CD4-positive, CD25-positive, alpha-beta regulatory T cell (primary cell): ENCODE measurements around the gene TGM3. TPM values are rescaled to one million over a fixed set of nuclear protein-coding genes. Genes with fewer than 3 reads are reported as not detected.
A peak's percentile ranks its signal among the peaks of the same experiment; 100 is the strongest.

Experiments used
- ATAC-seq, 2 donors: fragments of 150-1000 bp; cut with Tn5 transposase; one replicate each; pipeline ENCODE4 v1.10.0; 2021; ENCODE audit warnings: low read depth in 2 of 2, moderate number of reproducible peaks in 2 of 2, moderate library complexity in 1 of 2
- DNase-seq, 3 donors: peaks; one replicate each; pipeline versions ENCODE4 v3.0.0 to v3.0.0-alpha.2; 2012 to 2022; ENCODE audit warnings: mixed read lengths in 1 of 3
- H3K27ac ChIP-seq: one replicate; pipeline ENCODE4 v1.7.0; 2013; ENCODE audit warnings: mild to moderate bottlenecking, low read length; ENCODE audit not compliant: insufficient read depth, poor library complexity, severe bottlenecking
- H3K27me3 ChIP-seq: one replicate; pipeline ENCODE4 v1.7.0; 2013; ENCODE audit warnings: low read length; ENCODE audit not compliant: control insufficient read depth, insufficient read depth
- H3K36me3 ChIP-seq: one replicate; pipeline ENCODE4 v1.7.0; 2013; ENCODE audit warnings: mild to moderate bottlenecking, low read length, moderate library complexity; ENCODE audit not compliant: control insufficient read depth, insufficient read depth
- H3K4me1 ChIP-seq: 2 replicates; pipeline ENCODE4 v1.7.0; 2013; ENCODE audit warnings: mild to moderate bottlenecking, low read length; ENCODE audit not compliant: insufficient read depth, control insufficient read depth, poor library complexity, severe bottlenecking
- H3K4me3 ChIP-seq: one replicate; pipeline ENCODE4 v1.7.0; 2013; ENCODE audit warnings: low read depth, mild to moderate bottlenecking, low read length, moderate library complexity
- H3K9me3 ChIP-seq, 2 experiments: 1 replicate in 1 of 2; 2 replicates in 1 of 2; pipeline ENCODE4 v1.7.0; 2013; ENCODE audit warnings: low read length in 2 of 2, mild to moderate bottlenecking in 1 of 2, moderate library complexity in 1 of 2; ENCODE audit not compliant: control insufficient read depth in 2 of 2
- H3K27ac Mint-ChIP-seq, 3 donors: one replicate each; pipeline ENCODE4 v1.8.0; 2020 to 2022; ENCODE audit warnings: mild to moderate bottlenecking in 3 of 3, mixed read lengths in 3 of 3, moderate library complexity in 2 of 3
- H3K27me3 Mint-ChIP-seq: one replicate; pipeline ENCODE4 v1.8.0; 2022; ENCODE audit warnings: mild to moderate bottlenecking, mixed read lengths
- H3K36me3 Mint-ChIP-seq: one replicate; pipeline ENCODE4 v1.8.0; 2020; ENCODE audit warnings: mixed read lengths
- H3K4me1 Mint-ChIP-seq, 4 donors: one replicate each; pipeline ENCODE4 v1.8.0; 2020 to 2022; ENCODE audit warnings: mixed read lengths in 4 of 4, mild to moderate bottlenecking in 1 of 4
- H3K4me3 Mint-ChIP-seq, 4 donors: one replicate each; pipeline ENCODE4 v1.8.0; 2020 to 2022; ENCODE audit warnings: mild to moderate bottlenecking in 4 of 4, mixed read lengths in 4 of 4, moderate library complexity in 3 of 4
- H3K9me3 Mint-ChIP-seq, 7 donors: one replicate each; pipeline ENCODE4 v1.8.0; 2020 to 2022; ENCODE audit warnings: mixed read lengths in 7 of 7, mild to moderate bottlenecking in 3 of 7, moderate library complexity in 2 of 7
- polyA plus RNA-seq, 4 donors: library from polyadenylated mRNA; unstranded; fragments of 300-500 nt; fragmentation: Illumina TruSeq; gene quantifications; one replicate each; pipeline ENCODE4 v1.2.3, GENCODE V29; 2021
- total RNA-seq: library from RNA; stranded (reverse); gene quantifications from one replicate; pipeline ENCODE4 v1.2.3, GENCODE V29; 2022

The TGM3 gene
- total and polyA plus RNA-seq, 5 donors from 2014 or later: not detected

- Mint-ChIP-seq H3K36me3 (no peaks in the 10 kb centered on the region), H3K27ac (no peak overlapping the region), H3K27me3 (peaks cover 8% of the 10 kb centered on the region), H3K4me3 (no peak overlapping the region), H3K9me3 (no peaks in the 10 kb centered on the region), H3K4me1 (peaks cover 0 to 2% (median 0%) of the 10 kb centered on the region in 4 donors)
- ATAC-seq (no peak), DNase-seq (no peak)
- no peak overlapping the region for H3K4me3 ChIP-seq
- no peaks in the 10 kb centered on the region for H3K27me3 ChIP-seq
- H3K27ac ChIP-seq: no peak overlapping the region
- no peaks in the 10 kb centered on the region for H3K36me3 ChIP-seq
- no peaks in the 10 kb centered on the region for H3K4me1 ChIP-seq
- no peaks in the 10 kb centered on the region for H3K9me3 ChIP-seq
These were observed 1.5 kb downstream of the TGM3 start for GRCh38 chr20:2297357-2297728.

GRCh38 chr20:2298116-2298515 lies 2.3 kb downstream of the TGM3 start:
- Histone ChIP-seq H3K9me3 (no peaks in the 10 kb centered on the region), H3K4me3 (no peak overlapping the region), H3K4me1 (no peaks in the 10 kb centered on the region), H3K27ac (no peak overlapping the region), H3K36me3 (no peaks in the 10 kb centered on the region), H3K27me3 (no peaks in the 10 kb centered on the region)
- H3K4me1 Mint-ChIP-seq: peaks cover 0 to 2% (median 0%) of the 10 kb centered on the region in 4 donors
- H3K27me3 Mint-ChIP-seq: peaks cover 8% of the 10 kb centered on the region
- no peaks in the 10 kb centered on the region for H3K9me3 Mint-ChIP-seq
- ATAC-seq (no peak), DNase-seq (no peak)
- H3K4me3 Mint-ChIP-seq: no peak overlapping the region
- H3K27ac Mint-ChIP-seq: no peak overlapping the region
- H3K36me3 Mint-ChIP-seq: no peaks in the 10 kb centered on the region

GRCh38 chr20:2298701-2299100 lies 2.9 kb downstream of the TGM3 start:
- no peaks in the 10 kb centered on the region for H3K9me3 ChIP-seq
- H3K27me3 ChIP-seq: no peaks in the 10 kb centered on the region
- no peak overlapping the region for H3K4me3 ChIP-seq
- H3K9me3 Mint-ChIP-seq: no peaks in the 10 kb centered on the region
- H3K36me3 Mint-ChIP-seq: no peaks in the 10 kb centered on the region
- no peak overlapping the region for H3K27ac ChIP-seq
- H3K4me1 ChIP-seq: no peaks in the 10 kb centered on the region
- ATAC-seq: no peak
- no peaks in the 10 kb centered on the region for H3K36me3 ChIP-seq
- H3K27ac Mint-ChIP-seq: no peak overlapping the region
- no peak overlapping the region for H3K4me3 Mint-ChIP-seq
- H3K27me3 Mint-ChIP-seq: peaks cover 8% of the 10 kb centered on the region
- DNase-seq: no peak
- peaks cover 0 to 2% (median 0%) of the 10 kb centered on the region in 4 donors for H3K4me1 Mint-ChIP-seq

- no peaks in the 10 kb centered on the region for H3K27me3 ChIP-seq
- no peak overlapping the region for H3K27ac Mint-ChIP-seq
- no peaks in the 10 kb centered on the region for H3K4me1 ChIP-seq
- no peaks in the 10 kb centered on the region for H3K36me3 ChIP-seq
- no peak overlapping the region for H3K4me3 ChIP-seq
- no peak overlapping the region for H3K27ac ChIP-seq
- no peaks in the 10 kb centered on the region for H3K9me3 ChIP-seq
- H3K36me3 Mint-ChIP-seq: no peaks in the 10 kb centered on the region
- peaks cover 13% of the 10 kb centered on the region for H3K27me3 Mint-ChIP-seq
- DNase-seq: no peak
- no peak for ATAC-seq
- peaks cover 0 to 2% (median 0%) of the 10 kb centered on the region in 4 donors for H3K4me1 Mint-ChIP-seq
- H3K4me3 Mint-ChIP-seq: no peak overlapping the region
- H3K9me3 Mint-ChIP-seq: no peaks in the 10 kb centered on the region
These were observed 3.5 kb downstream of the TGM3 start for GRCh38 chr20:2299301-2299700.

GRCh38 chr20:2300002-2300401 lies 4.2 kb downstream of the TGM3 start:
- H3K4me1 Mint-ChIP-seq: peaks cover 0 to 2% (median 0%) of the 10 kb centered on the region in 4 donors
- no peak overlapping the region for H3K4me3 ChIP-seq
- no peak overlapping the region for H3K4me3 Mint-ChIP-seq
- H3K36me3 Mint-ChIP-seq: no peaks in the 10 kb centered on the region
- no peak overlapping the region for H3K27ac ChIP-seq
- H3K27ac Mint-ChIP-seq: no peak overlapping the region
- no peaks in the 10 kb centered on the region for H3K9me3 ChIP-seq
- no peaks in the 10 kb centered on the region for H3K36me3 ChIP-seq
- ATAC-seq: no peak
- H3K4me1 ChIP-seq: no peaks in the 10 kb centered on the region
- DNase-seq: no peak
- H3K9me3 Mint-ChIP-seq: no peaks in the 10 kb centered on the region
- peaks cover 13% of the 10 kb centered on the region for H3K27me3 Mint-ChIP-seq
- no peaks in the 10 kb centered on the region for H3K27me3 ChIP-seq

GRCh38 chr20:2300420-2300819 lies 4.6 kb downstream of the TGM3 start:
- ATAC-seq (no peak), DNase-seq (no peak)
- no peaks in the 10 kb centered on the region for H3K9me3 ChIP-seq

GRCh38 chr20:2301164-2301622 lies 5.4 kb downstream of the TGM3 start:
- peak; percentile 42 to 61 for ATAC-seq
- no peaks in the 10 kb centered on the region for H3K27me3 ChIP-seq
- no peak overlapping the region for H3K27ac ChIP-seq
- Mint-ChIP-seq H3K27me3 (peaks cover 13% of the 10 kb centered on the region), H3K4me1 (peaks cover 0 to 2% (median 0%) of the 10 kb centered on the region in 4 donors), H3K27ac (no peak overlapping the region), H3K4me3 (no peak overlapping the region), H3K9me3 (no peaks in the 10 kb centered on the region), H3K36me3 (no peaks in the 10 kb centered on the region)
- H3K4me3 ChIP-seq: no peak overlapping the region
- H3K4me1 ChIP-seq: no peaks in the 10 kb centered on the region
- no peak for DNase-seq
- no peaks in the 10 kb centered on the region for H3K36me3 ChIP-seq
- H3K9me3 ChIP-seq: no peaks in the 10 kb centered on the region

More at GRCh38 chr20:2300420-2300819, 4.6 kb downstream of the TGM3 start:
- peaks cover 13% of the 10 kb centered on the region for H3K27me3 Mint-ChIP-seq
- no peak overlapping the region for H3K27ac ChIP-seq
- no peaks in the 10 kb centered on the region for H3K36me3 ChIP-seq
- no peak overlapping the region for H3K4me3 Mint-ChIP-seq
- H3K27me3 ChIP-seq: no peaks in the 10 kb centered on the region
- H3K4me1 ChIP-seq: no peaks in the 10 kb centered on the region
- H3K36me3 Mint-ChIP-seq: no peaks in the 10 kb centered on the region
- H3K27ac Mint-ChIP-seq: no peak overlapping the region
- H3K4me1 Mint-ChIP-seq: peaks cover 0 to 2% (median 0%) of the 10 kb centered on the region in 4 donors
- no peaks in the 10 kb centered on the region for H3K9me3 Mint-ChIP-seq
- H3K4me3 ChIP-seq: no peak overlapping the region

GRCh38 chr20:2302384-2303060 lies 6.7 kb downstream of the TGM3 start:
- H3K27ac Mint-ChIP-seq: no peak overlapping the region
- H3K9me3 ChIP-seq: no peaks in the 10 kb centered on the region
- H3K4me1 Mint-ChIP-seq: peaks cover 0 to 2% (median 0%) of the 10 kb centered on the region in 4 donors
- no peak for DNase-seq
- H3K36me3 ChIP-seq: no peaks in the 10 kb centered on the region
- H3K4me3 Mint-ChIP-seq: no peak overlapping the region
- no peak overlapping the region for H3K27ac ChIP-seq
- H3K27me3 Mint-ChIP-seq: peaks cover 13% of the 10 kb centered on the region
- ATAC-seq: no peak
- no peaks in the 10 kb centered on the region for H3K27me3 ChIP-seq
- no peaks in the 10 kb centered on the region for H3K9me3 Mint-ChIP-seq
- H3K4me1 ChIP-seq: no peaks in the 10 kb centered on the region
- H3K36me3 Mint-ChIP-seq: no peaks in the 10 kb centered on the region
- no peak overlapping the region for H3K4me3 ChIP-seq
